ENCODE measurements around the gene CDC42EP1.
"Not testable (repeated sequence)": the region's sequence is repeated elsewhere in the genome, so short reads cannot be mapped to it uniquely, and the experiment has no call there.

CDC42EP1 gene

DNA sequence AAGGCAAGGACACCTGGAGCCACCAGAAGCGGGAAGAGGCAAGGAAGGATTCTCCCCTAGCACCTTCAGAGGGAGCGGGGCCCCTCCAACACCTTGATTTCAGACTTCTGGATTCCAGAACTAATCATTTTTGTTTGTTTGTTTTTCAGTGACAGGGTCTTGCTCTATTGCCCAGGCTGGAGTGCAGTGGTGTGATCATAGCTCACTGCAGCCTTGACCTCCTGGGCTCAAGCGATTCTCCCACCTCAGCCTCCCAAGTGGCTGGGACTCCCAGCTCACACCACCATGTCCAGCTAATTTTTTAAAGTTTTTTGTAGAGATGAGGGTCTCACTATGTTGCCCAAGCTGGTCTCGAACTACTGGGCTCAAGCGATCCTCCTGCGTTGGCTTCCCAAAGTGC lies 20.5 kb upstream of the CDC42EP1 start:
- H3K9ac ChIP-seq (ENCODE audit: low read length); H3K4me1 ChIP-seq (ENCODE audit: control insufficient read depth, low read depth, low read length); H3K27ac ChIP-seq (ENCODE audit: low read length); H3K4me3 ChIP-seq (ENCODE audit: low read length); H3K36me3 ChIP-seq (ENCODE audit: control insufficient read depth, low read depth, low read length); H3K9me3 ChIP-seq (ENCODE audit: control insufficient read depth, low read depth, low read length); H3K27me3 ChIP-seq (ENCODE audit: control insufficient read depth, insufficient read depth, low read length): not testable (repeated sequence)

DNA sequence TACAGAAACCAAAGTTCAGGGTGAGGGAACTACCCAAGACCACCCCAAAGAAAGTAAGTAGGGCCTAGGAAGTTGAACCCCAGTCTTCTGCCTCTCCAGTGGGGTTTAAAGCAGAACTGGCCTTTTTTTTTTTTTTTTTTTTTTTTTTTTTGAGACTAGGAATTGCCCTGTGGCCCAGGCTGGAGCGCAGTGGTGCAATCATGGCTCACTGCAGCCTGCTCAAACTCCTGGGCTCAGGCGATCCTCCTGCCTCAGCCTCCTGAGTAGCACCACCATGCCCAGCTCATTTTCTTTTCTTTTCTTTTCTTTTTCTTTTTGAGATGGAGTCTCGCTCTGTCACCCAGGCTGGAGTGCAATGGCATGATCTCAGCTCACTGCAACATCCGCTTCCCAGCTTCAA lies 17.9 kb upstream of the CDC42EP1 start:
- not testable (repeated sequence) for H3K9me3 ChIP-seq (ENCODE audit: control insufficient read depth, low read depth, low read length); H3K27me3 ChIP-seq (ENCODE audit: control insufficient read depth, insufficient read depth, low read length); H3K36me3 ChIP-seq (ENCODE audit: control insufficient read depth, low read depth, low read length); H3K9ac ChIP-seq (ENCODE audit: low read length); H3K27ac ChIP-seq (ENCODE audit: low read length); H3K4me3 ChIP-seq (ENCODE audit: low read length)
- peaks cover 21% of the 10 kb centered on the region for H3K4me1 ChIP-seq (ENCODE audit: control insufficient read depth, low read depth, low read length)

DNA sequence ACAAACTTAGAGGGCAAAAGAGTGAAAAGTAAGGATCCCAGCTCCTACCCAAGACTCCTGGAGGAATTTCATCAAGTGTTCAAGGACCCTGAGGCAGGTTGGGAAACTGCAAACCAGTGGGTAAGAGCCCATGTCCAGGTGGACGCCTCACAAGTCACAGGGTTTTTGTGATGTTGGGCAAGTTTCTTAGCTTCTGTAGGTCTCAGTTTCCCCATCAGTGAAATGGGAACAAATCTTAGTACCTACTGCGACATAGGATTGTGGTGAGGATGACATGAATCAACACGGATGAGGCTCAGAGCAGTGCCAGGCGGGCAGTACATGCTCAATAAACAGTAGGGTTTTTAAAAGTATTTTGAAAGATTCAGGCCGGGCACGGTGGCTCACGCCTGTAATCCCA lies 17.3 kb upstream of the CDC42EP1 start:
- Histone ChIP-seq H3K27ac (ENCODE audit: low read length) (no peak overlapping the region), H3K4me1 (ENCODE audit: control insufficient read depth, low read depth, low read length) (peaks cover 22% of the 10 kb centered on the region), H3K9me3 (ENCODE audit: control insufficient read depth, low read depth, low read length) (no peaks in the 10 kb centered on the region), H3K4me3 (ENCODE audit: low read length) (no peak overlapping the region), H3K36me3 (ENCODE audit: control insufficient read depth, low read depth, low read length) (no peaks in the 10 kb centered on the region), H3K9ac (ENCODE audit: low read length) (no peak overlapping the region), H3K27me3 (ENCODE audit: control insufficient read depth, insufficient read depth, low read length) (no peaks in the 10 kb centered on the region)

DNA sequence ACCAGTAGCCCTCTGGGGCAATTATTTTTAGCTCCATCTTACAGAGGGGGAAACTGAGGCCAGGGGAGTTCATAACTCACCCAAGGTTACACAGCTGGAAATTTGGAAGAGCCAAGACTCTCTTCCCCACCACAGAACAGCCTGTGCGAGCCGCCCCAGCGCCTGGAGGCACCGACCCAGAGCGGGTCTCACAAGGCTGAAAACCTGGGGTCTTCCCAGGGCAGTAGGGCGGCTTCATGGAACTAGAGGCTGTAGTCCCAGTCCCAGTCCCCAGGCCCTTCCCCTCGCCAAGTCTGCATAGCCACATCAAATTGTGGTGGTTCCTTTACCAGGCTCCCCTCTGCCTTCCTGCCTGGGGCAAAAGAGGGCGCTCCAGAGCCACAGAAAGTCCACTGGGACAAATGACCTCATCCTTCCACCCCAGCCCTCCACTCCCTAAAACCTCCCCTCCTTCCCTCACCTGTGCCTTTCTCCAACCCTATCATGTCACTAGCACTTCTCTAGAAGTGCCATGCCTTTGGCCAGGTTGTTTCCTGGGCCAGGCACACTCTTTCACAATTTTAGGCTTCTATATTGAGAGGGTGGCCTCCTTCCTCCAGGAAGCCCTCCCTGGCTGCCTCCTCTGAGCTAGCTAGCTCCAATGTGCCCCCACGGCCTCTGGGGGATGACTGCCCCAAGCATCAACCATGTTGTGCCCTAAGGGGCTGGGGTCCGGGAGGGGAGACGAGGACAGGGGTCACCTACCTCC lies 15.2 kb upstream of the CDC42EP1 start:
- H3K9ac ChIP-seq (ENCODE audit: low read length), result peak overlapping the region; percentile 55
- no peaks in the 10 kb centered on the region for H3K9me3 ChIP-seq (ENCODE audit: control insufficient read depth, low read depth, low read length)
- H3K36me3 ChIP-seq (ENCODE audit: control insufficient read depth, low read depth, low read length), result no peaks in the 10 kb centered on the region
- H3K27me3 ChIP-seq (ENCODE audit: control insufficient read depth, insufficient read depth, low read length), result no peaks in the 10 kb centered on the region
- H3K27ac ChIP-seq (ENCODE audit: low read length), result no peak overlapping the region
- H3K4me1 ChIP-seq (ENCODE audit: control insufficient read depth, low read depth, low read length), result peaks cover 26% of the 10 kb centered on the region
- peak overlapping the region; percentile 34 for H3K4me3 ChIP-seq (ENCODE audit: low read length)

DNA sequence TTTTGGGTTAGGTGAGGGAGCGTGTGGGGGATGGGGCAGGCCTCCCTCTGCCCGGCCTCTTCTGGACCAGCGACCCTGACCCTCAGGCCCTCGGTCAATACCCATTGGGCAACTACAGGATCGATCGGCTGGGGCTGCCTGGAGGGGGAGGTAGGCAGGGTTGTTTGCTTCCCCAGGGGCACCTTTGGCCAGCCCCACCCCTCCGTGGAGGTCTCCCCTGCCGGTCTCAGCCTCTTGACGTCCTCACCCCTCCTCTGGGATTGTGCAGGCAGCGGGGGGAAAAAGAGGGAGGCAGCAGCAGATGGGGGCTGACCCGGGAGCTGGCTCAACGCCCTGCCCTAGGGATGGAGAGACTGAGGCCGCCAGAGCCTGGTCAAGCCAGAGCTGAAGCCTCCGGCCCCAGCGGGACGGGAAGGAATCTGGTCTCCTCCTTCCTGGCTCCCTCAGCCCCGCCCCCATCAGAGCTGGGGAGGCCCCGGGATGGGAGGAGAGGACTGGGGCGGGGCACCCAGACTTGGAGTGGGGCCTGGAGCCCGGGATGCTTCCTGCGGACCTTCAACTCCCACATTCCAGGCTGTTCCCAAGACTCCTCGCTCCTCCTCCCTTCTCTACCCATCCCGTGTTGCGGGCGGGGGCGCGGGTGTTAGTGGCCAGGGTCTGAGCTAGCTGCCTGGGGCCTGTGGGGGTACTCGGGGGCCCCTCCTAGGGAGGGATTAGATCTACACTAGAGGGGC lies 14.4 kb upstream of the CDC42EP1 start:
- peak overlapping the region; percentile 55 for H3K9ac ChIP-seq (ENCODE audit: low read length)
- H3K9me3 ChIP-seq (ENCODE audit: control insufficient read depth, low read depth, low read length), result no peaks in the 10 kb centered on the region
- peaks cover 26% of the 10 kb centered on the region for H3K4me1 ChIP-seq (ENCODE audit: control insufficient read depth, low read depth, low read length)
- H3K4me3 ChIP-seq (ENCODE audit: low read length), result peak overlapping the region; percentile 34
- H3K27ac ChIP-seq (ENCODE audit: low read length), result peak overlapping the region; percentile 9
- no peaks in the 10 kb centered on the region for H3K27me3 ChIP-seq (ENCODE audit: control insufficient read depth, insufficient read depth, low read length)
- no peaks in the 10 kb centered on the region for H3K36me3 ChIP-seq (ENCODE audit: control insufficient read depth, low read depth, low read length)

DNA sequence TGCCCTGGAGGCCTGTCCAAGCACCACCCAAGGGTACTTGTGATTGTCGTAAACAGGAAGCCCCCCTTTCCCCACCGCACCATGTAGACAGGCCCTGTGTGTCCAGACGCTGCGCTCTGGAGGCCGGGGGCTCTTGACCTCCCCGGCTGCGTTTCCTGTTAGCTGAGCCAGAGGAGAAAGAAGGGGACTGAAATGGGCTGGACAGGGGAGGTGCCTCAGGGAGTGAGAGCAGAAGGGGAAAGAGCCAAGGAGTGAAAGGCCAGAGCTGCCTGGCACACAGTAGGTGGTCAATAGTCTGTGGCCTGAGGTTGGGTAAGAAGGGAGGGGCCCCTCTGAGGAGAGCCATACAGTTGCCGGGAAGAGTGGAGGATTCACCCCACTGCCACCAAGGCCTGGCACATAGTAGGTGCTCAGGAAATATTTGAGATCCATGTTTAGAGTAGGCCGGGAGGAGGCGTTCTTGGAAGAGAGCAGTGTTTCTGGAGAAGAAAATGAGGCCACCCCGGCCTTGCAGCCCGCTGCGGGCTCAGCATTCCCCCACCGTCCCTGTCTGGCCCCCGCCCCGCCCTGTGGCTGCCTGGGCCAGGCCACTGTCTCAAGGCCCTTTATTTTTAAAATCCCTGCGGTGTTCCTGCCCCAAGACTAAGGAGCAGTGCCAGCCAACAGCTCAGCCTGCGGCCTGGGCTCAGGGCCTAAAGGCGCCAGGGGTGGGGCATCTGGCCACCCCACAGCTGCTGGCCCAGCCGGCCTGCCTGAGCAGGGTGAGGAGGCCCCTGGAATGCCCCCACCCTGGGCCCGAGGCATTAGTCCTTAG lies 13.6 kb upstream of the CDC42EP1 start:
- H3K9me3 ChIP-seq (ENCODE audit: control insufficient read depth, low read depth, low read length), result no peaks in the 10 kb centered on the region
- H3K4me3 ChIP-seq (ENCODE audit: low read length), result peak overlapping the region; percentile 34
- H3K36me3 ChIP-seq (ENCODE audit: control insufficient read depth, low read depth, low read length), result no peaks in the 10 kb centered on the region
- H3K9ac ChIP-seq (ENCODE audit: low read length), result peak overlapping the region; percentile 55
- no peaks in the 10 kb centered on the region for H3K27me3 ChIP-seq (ENCODE audit: control insufficient read depth, insufficient read depth, low read length)
- peaks cover 27% of the 10 kb centered on the region for H3K4me1 ChIP-seq (ENCODE audit: control insufficient read depth, low read depth, low read length)
- H3K27ac ChIP-seq (ENCODE audit: low read length), result peak overlapping the region; percentile 9

DNA sequence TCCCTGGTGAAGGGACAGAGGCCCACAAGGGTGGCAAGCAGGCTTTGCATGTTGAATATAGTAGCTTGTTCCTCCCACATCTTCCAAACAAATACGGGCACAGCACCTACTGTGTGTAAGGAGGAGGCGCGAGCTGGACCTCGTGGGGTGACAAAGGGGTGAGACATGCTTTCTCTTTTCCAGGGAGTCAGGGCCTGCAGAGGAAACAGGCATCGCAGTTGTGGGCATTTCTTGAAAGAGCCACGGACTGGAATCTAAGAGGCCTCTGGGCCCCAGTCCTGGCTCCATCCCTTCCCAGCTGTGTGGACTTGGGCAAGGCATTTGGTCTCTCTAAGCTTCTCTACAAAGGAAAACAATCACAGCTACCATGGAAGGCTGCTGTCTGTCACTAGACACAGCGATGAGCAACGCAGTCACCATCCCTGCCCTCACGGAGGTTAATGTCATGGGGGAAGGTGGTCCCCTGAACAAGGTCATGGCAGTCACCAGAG lies 13.0 kb upstream of the CDC42EP1 start:
- no peaks in the 10 kb centered on the region for H3K36me3 ChIP-seq (ENCODE audit: control insufficient read depth, low read depth, low read length)
- no peak overlapping the region for H3K27ac ChIP-seq (ENCODE audit: low read length)
- H3K9ac ChIP-seq (ENCODE audit: low read length), result no peak overlapping the region
- no peaks in the 10 kb centered on the region for H3K9me3 ChIP-seq (ENCODE audit: control insufficient read depth, low read depth, low read length)
- no peak overlapping the region for H3K4me3 ChIP-seq (ENCODE audit: low read length)
- peaks cover 34% of the 10 kb centered on the region for H3K4me1 ChIP-seq (ENCODE audit: control insufficient read depth, low read depth, low read length)
- no peaks in the 10 kb centered on the region for H3K27me3 ChIP-seq (ENCODE audit: control insufficient read depth, insufficient read depth, low read length)

DNA sequence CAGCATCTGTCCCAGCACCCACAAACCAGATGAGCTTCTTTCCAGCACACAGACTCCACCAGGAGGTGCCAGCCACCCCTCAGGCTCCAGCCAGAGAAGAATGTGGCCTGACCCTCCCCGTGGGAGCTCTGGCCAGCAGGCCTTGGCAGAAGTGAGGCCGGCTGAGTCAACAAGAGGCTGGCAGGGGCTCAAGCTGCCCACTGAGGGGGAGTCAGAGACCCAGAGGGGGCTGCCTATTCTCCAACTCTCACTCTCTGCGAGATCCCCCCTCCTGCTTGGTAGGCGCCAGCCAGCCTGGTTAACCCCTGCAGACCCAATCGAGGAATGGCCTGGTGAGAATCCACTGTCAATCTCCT lies 10.6 kb upstream of the CDC42EP1 start:
- Histone ChIP-seq H3K4me1 (ENCODE audit: control insufficient read depth, low read depth, low read length) (peaks cover 38% of the 10 kb centered on the region), H3K27ac (ENCODE audit: low read length) (no peak overlapping the region), H3K36me3 (ENCODE audit: control insufficient read depth, low read depth, low read length) (no peaks in the 10 kb centered on the region), H3K9ac (ENCODE audit: low read length) (no peak overlapping the region), H3K9me3 (ENCODE audit: control insufficient read depth, low read depth, low read length) (no peaks in the 10 kb centered on the region), H3K4me3 (ENCODE audit: low read length) (no peak overlapping the region), H3K27me3 (ENCODE audit: control insufficient read depth, insufficient read depth, low read length) (no peaks in the 10 kb centered on the region)

DNA sequence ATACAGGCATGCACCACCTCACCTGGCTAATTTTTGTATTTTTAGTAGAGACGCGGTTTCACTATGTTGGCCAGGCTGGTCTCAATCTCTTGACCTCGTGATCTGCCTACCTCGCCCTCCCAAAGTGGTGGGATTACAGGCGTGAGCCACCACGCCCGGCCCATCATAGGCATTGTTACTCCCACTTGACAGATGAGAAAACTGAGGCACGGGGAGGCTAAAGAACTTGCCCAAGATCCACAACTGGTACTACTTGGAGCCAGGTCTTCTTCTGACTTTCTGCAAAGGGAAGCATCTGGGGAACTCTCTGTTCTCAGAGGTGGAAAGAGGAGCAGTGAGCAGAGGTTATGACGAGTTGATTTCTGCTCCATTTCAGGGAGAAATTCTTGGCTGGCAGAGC lies 9.4 kb upstream of the CDC42EP1 start:
- not testable (repeated sequence) for H3K27me3 ChIP-seq (ENCODE audit: control insufficient read depth, insufficient read depth, low read length); H3K9ac ChIP-seq (ENCODE audit: low read length); H3K4me3 ChIP-seq (ENCODE audit: low read length); H3K9me3 ChIP-seq (ENCODE audit: control insufficient read depth, low read depth, low read length); H3K27ac ChIP-seq (ENCODE audit: low read length); H3K36me3 ChIP-seq (ENCODE audit: control insufficient read depth, low read depth, low read length)
- peaks cover 30% of the 10 kb centered on the region for H3K4me1 ChIP-seq (ENCODE audit: control insufficient read depth, low read depth, low read length)

DNA sequence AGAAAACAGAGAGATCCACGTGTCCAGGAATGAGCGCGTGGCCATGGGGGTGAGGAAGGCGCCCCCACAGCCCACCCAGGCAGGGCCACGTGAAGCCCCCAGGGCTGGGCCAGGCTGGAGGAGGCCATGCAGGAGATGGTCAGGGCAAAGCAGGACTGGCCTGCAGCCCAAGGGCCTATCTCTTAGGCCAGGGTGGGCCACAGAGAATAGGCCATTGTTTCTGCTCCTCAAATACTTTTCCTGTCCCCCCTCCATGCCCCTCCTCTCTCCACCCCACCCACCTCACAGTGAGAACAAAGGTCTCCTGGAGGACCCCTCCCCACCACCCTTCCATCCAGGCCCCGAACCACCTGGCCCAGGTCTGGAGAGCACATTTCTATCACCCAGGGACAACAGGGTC lies 8.3 kb upstream of the CDC42EP1 start:
- Histone ChIP-seq H3K9me3 (ENCODE audit: control insufficient read depth, low read depth, low read length) (no peaks in the 10 kb centered on the region), H3K27ac (ENCODE audit: low read length) (no peak overlapping the region), H3K27me3 (ENCODE audit: control insufficient read depth, insufficient read depth, low read length) (peaks cover 3% of the 10 kb centered on the region), H3K36me3 (ENCODE audit: control insufficient read depth, low read depth, low read length) (no peaks in the 10 kb centered on the region), H3K4me1 (ENCODE audit: control insufficient read depth, low read depth, low read length) (peaks cover 31% of the 10 kb centered on the region), H3K4me3 (ENCODE audit: low read length) (no peak overlapping the region), H3K9ac (ENCODE audit: low read length) (no peak overlapping the region)

DNA sequence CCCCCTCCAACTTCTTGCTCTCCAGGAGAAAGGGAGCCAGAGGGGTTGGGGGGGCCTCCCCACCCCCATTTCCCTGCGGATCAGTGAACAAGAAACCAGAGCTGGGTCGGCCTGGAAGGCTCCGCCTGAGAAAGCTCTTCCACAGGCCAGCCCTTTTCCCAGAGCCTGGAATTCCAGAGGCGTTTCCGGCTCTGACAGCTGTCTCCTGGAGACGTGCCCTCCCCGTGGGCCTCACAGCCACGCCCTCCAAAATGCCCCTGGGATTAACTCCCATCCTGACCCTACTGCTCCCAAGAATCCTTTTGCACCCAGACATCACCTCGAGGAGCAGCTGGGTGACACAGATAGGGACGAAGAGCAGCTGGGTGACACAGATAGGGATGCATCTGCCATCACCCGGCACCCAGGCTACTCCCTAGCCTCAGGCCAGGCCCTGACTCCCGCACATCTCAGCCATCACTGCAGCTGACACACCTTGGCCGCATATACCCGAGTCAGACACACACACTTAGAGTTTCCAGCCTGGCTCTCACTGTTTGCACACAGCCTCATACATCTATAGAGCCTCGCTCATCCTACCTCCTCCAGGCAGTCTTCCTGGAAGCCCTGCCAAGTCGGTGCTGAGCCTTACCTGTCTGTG lies 7.6 kb upstream of the CDC42EP1 start:
- no peaks in the 10 kb centered on the region for H3K36me3 ChIP-seq (ENCODE audit: control insufficient read depth, low read depth, low read length)
- H3K27me3 ChIP-seq (ENCODE audit: control insufficient read depth, insufficient read depth, low read length), result peaks cover 10% of the 10 kb centered on the region
- no peak overlapping the region for H3K9ac ChIP-seq (ENCODE audit: low read length)
- H3K27ac ChIP-seq (ENCODE audit: low read length), result no peak overlapping the region
- H3K4me3 ChIP-seq (ENCODE audit: low read length), result no peak overlapping the region
- H3K4me1 ChIP-seq (ENCODE audit: control insufficient read depth, low read depth, low read length), result peaks cover 28% of the 10 kb centered on the region
- H3K9me3 ChIP-seq (ENCODE audit: control insufficient read depth, low read depth, low read length), result no peaks in the 10 kb centered on the region
